Thymus (tissue), 11 donors: Measurements from ENCODE around the gene MTF2. TPM values are rescaled to one million over a fixed set of nuclear protein-coding genes. Genes with fewer than 3 reads are reported as not detected.

Experiments
- DNase-seq, 9 donors: peaks; one replicate each; pipeline ENCODE4 v3.0.0-alpha.2; 2013; ENCODE audit warnings: low spot score in 9 of 9, low read depth in 6 of 9, missing footprints in 1 of 9
- H3K27ac ChIP-seq, 2 donors: one replicate each; pipeline ENCODE4 v1.5.1; 2013; ENCODE audit warnings: control low read depth in 1 of 2, low read depth in 1 of 2, low read length in 1 of 2, mild to moderate bottlenecking in 1 of 2, moderate library complexity in 1 of 2
- H3K27me3 ChIP-seq, 2 donors: one replicate each; pipeline ENCODE4 v1.5.1; 2013; ENCODE audit warnings: low read length in 1 of 2; ENCODE audit not compliant: control insufficient read depth in 2 of 2, insufficient read depth in 1 of 2
- H3K36me3 ChIP-seq, 2 donors: one replicate each; pipeline ENCODE4 v1.5.1; 2013; ENCODE audit warnings: low read length in 1 of 2, mild to moderate bottlenecking in 1 of 2, moderate library complexity in 1 of 2; ENCODE audit not compliant: control insufficient read depth in 2 of 2, insufficient read depth in 2 of 2
- H3K4me1 ChIP-seq, 2 donors: one replicate each; pipeline ENCODE4 v1.5.1; 2013; ENCODE audit warnings: low read length in 2 of 2; ENCODE audit not compliant: control insufficient read depth in 2 of 2, insufficient read depth in 2 of 2
- H3K4me3 ChIP-seq, 2 donors: one replicate each; pipeline ENCODE4 v1.5.1; 2013; ENCODE audit warnings: low read length in 2 of 2, control low read depth in 1 of 2, mild to moderate bottlenecking in 1 of 2
- H3K9me3 ChIP-seq, 2 donors: one replicate each; pipeline ENCODE4 v1.5.1; 2013; ENCODE audit warnings: low read length in 1 of 2, mild to moderate bottlenecking in 1 of 2; ENCODE audit not compliant: control insufficient read depth in 2 of 2, insufficient read depth in 1 of 2
- WGBS: extraction: QIAGEN DNeasy Blood & Tissue Kit; methylation state at CpG from one replicate; pipeline ENCODE4 v1.1.7; 2013; 5-methylcytosine and 5-hydroxymethylcytosine counted together
- polyA plus RNA-seq: library from polyadenylated mRNA; stranded (reverse); fragments of 200-250 nt; gene quantifications from one replicate; pipeline ENCODE4 v1.2.3, GENCODE V29; 2013
- total RNA-seq: library from RNA; stranded (reverse); fragments of 120-200 nt; gene quantifications from one replicate; pipeline ENCODE4 v1.2.4, GENCODE V29; 2013
- donor health status: healthy.

The MTF2 gene
- total and polyA plus RNA-seq, 2 donors = 41.1 to 85.0 TPM

- no peak overlapping the region for H3K27ac ChIP-seq
- peaks cover 7 to 12% of the 10 kb centered on the region in 2 donors for H3K4me1 ChIP-seq
- WGBS = 58% methylated on average over 5 of the region's 5 CpGs
- DNase-seq = no peak
- H3K4me3 ChIP-seq = peak overlapping the region; percentile 3 to 9
- peaks cover 0 to 6% of the 10 kb centered on the region in 2 donors for H3K36me3 ChIP-seq
- no peaks in the 10 kb centered on the region for H3K9me3 ChIP-seq
- H3K27me3 ChIP-seq = no peaks in the 10 kb centered on the region
Measured at GRCh38 chr1:93178418-93178817, 99.3 kb downstream of the MTF2 start.

- H3K4me3 ChIP-seq = peak within 1 kb of the TSS; percentile 84
- H3K9me3 ChIP-seq = no peaks in the 10 kb centered on the region
- H3K27ac ChIP-seq = peak within 1 kb of the TSS; percentile 98 to 99
- peaks cover 7 to 12% of the 10 kb centered on the region in 2 donors for H3K4me1 ChIP-seq
- H3K36me3 ChIP-seq = peaks cover 0 to 6% of the 10 kb centered on the region in 2 donors
- no peaks in the 10 kb centered on the region for H3K27me3 ChIP-seq
- WGBS = under 1% methylated on average over 78 of the region's 78 CpGs
- DNase-seq = peak; percentile 86 to 98 (median 95)
Measured at GRCh38 chr1:93179886-93180722, 101.0 kb downstream of the MTF2 start, which contains the start of gene TMED5. TSS of gene TMED5 (minus strand) at chr1:93180413. CDS start at chr1:93180242, 171 bp downstream.

GRCh38 chr1:93180723-93181613 lies 101.9 kb downstream of the MTF2 start, which contains the start of gene CCDC18:
TSS of gene CCDC18 (plus strand) at chr1:93180724. CDS start at chr1:93183362, 2,638 bp downstream.
- Histone ChIP-seq H3K36me3 (peaks cover 0 to 2% of the 10 kb centered on the region in 2 donors), H3K27me3 (no peaks in the 10 kb centered on the region), H3K4me3 (peak within 1 kb of the TSS; percentile 84), H3K9me3 (no peaks in the 10 kb centered on the region), H3K27ac (peak within 1 kb of the TSS; percentile 98 to 99), H3K4me1 (peaks cover 7 to 12% of the 10 kb centered on the region in 2 donors)
- peak; percentile 30 to 83 (median 59) for DNase-seq
- under 1% methylated on average over 43 of the region's 43 CpGs for WGBS

- Histone ChIP-seq H3K4me1 (peaks cover 0 to under 1% of the 10 kb centered on the region in 2 donors), H3K4me3 (no peak overlapping the region), H3K27me3 (no peaks in the 10 kb centered on the region), H3K27ac (no peak overlapping the region), H3K9me3 (no peaks in the 10 kb centered on the region), H3K36me3 (peaks cover 0 to 1% of the 10 kb centered on the region in 2 donors)
- DNase-seq = no peak
- 40% methylated on average over 1 of the region's 1 CpG for WGBS
Measured at GRCh38 chr1:93186667-93187066, 107.6 kb downstream of the MTF2 start.

Other genes with a start within 250 kb of the MTF2 start
- 2,242 TPM for gene RPL5, start 247.2 kb upstream of the MTF2 start, total RNA-seq
- 2,759 TPM for gene RPL5, start 247.2 kb upstream of the MTF2 start, polyA plus RNA-seq
- 11.9 TPM for gene DIPK1A, start 117.8 kb upstream of the MTF2 start, total RNA-seq
- gene DIPK1A, start 117.8 kb upstream of the MTF2 start, polyA plus RNA-seq = 13.1 TPM
- gene TMED5, start 101.1 kb downstream of the MTF2 start, total RNA-seq = 27.5 TPM
- gene TMED5, start 101.1 kb downstream of the MTF2 start, polyA plus RNA-seq = 26.9 TPM
- 21.0 TPM for gene CCDC18, start 101.4 kb downstream of the MTF2 start, total RNA-seq
- gene CCDC18, start 101.4 kb downstream of the MTF2 start, polyA plus RNA-seq = 13.3 TPM